Hepatocyte (in vitro differentiated cells): ENCODE measurements around the gene MICALL1. TPM values are rescaled to one million over a fixed set of nuclear protein-coding genes. Genes with fewer than 3 reads are reported as not detected.
A peak's percentile ranks its signal among the peaks of the same experiment; 100 is the strongest.

Experiments
- DNase-seq: peaks from one replicate; pipeline ENCODE4 v3.0.0-alpha.2; 2016; ENCODE audit warnings: low spot score
- H2AFZ ChIP-seq: fragments of 200-600 bp; sonication (generic); 2 replicates; pipeline ENCODE4 v1.6.0; 2016; ENCODE audit warnings: antibody characterized with exemption, mild to moderate bottlenecking
- H3K27ac ChIP-seq: fragments of 200-600 bp; sonication (generic); 2 replicates; pipeline ENCODE4 v1.5.1; 2016; ENCODE audit warnings: mild to moderate bottlenecking
- H3K27me3 ChIP-seq: fragments of 200-600 bp; sonication (generic); 2 replicates; pipeline ENCODE4 v1.6.1; 2016
- H3K36me3 ChIP-seq: fragments of 200-600 bp; sonication (generic); replicated peaks from 2 replicates; pipeline ENCODE4 v1.5.1; 2016; ENCODE audit warnings: low read depth; ENCODE audit not compliant: insufficient read depth
- H3K4me1 ChIP-seq: fragments of 200-600 bp; sonication (generic); 2 replicates; pipeline ENCODE4 v1.5.1; 2016; ENCODE audit warnings: mild to moderate bottlenecking, moderate library complexity; ENCODE audit not compliant: insufficient read depth
- H3K4me2 ChIP-seq: fragments of 200-600 bp; sonication (generic); 2 replicates; pipeline ENCODE4 v1.6.0; 2016
- H3K4me3 ChIP-seq: fragments of 200-600 bp; sonication (generic); 2 replicates; pipeline ENCODE4 v1.5.1; 2016; ENCODE audit warnings: mild to moderate bottlenecking
- H3K79me2 ChIP-seq: fragments of 200-600 bp; sonication (generic); 2 replicates; pipeline ENCODE4 v1.6.0; 2017; ENCODE audit warnings: mild to moderate bottlenecking
- H3K9me2 ChIP-seq: fragments of 200-600 bp; sonication (generic); replicated peaks from 2 replicates; pipeline ENCODE4 v1.6.0; 2017; ENCODE audit warnings: mild to moderate bottlenecking; ENCODE audit not compliant: insufficient read depth
- H3K9me3 ChIP-seq: fragments of 200-600 bp; sonication (generic); 2 replicates; pipeline ENCODE4 v1.5.1; 2016; ENCODE audit warnings: low read depth, mild to moderate bottlenecking
- H4K20me1 ChIP-seq: fragments of 200-600 bp; sonication (generic); 2 replicates; pipeline ENCODE4 v1.6.0; 2016; ENCODE audit warnings: mild to moderate bottlenecking; ENCODE audit not compliant: insufficient read depth, poor library complexity, severe bottlenecking
- CTCF ChIP-seq: fragments of 200-600 bp; sonication (generic); IDR thresholded peaks from 2 replicates; pipeline ENCODE4 v1.5.1; 2016; ENCODE audit warnings: antibody characterized with exemption, mild to moderate bottlenecking; ENCODE audit not compliant: poor library complexity
- EZH2 ChIP-seq: fragments of 200-600 bp; sonication (generic); IDR thresholded peaks from 2 replicates; pipeline ENCODE4 v1.6.1; 2016; ENCODE audit warnings: antibody characterized with exemption, mild to moderate bottlenecking, borderline replicate concordance
- EZH2phosphoT487 ChIP-seq: fragments of 200-600 bp; sonication (generic); IDR thresholded peaks from one replicate; pipeline ENCODE4 v1.6.1; 2018; ENCODE audit warnings: antibody characterized with exemption, mild to moderate bottlenecking, low read depth, moderate library complexity; ENCODE audit not compliant: unreplicated experiment, severe bottlenecking
- WGBS: methylation state at CpG from one replicate; pipeline ENCODE4 v1.1.6; 2016; ENCODE audit warnings: low lambda C conversion rate; ENCODE audit errors: missing lambda C conversion rate; 5-methylcytosine and 5-hydroxymethylcytosine counted together
- polyA plus RNA-seq: library from polyadenylated mRNA; unstranded; fragments of >200 nt; fragmentation: Nextera tagmentation; extraction: Ambion mirVana; gene quantifications from 2 replicates; pipeline ENCODE4 v1.2.1, GENCODE V29; 2016
- total RNA-seq: library from RNA; depleted of rRNA; stranded (reverse); fragments of >200 nt; gene quantifications from 2 replicates; pipeline ENCODE4 v1.2.3, GENCODE V29; 2014

The MICALL1 gene
- total and polyA plus RNA-seq, 2 experiments from 2014 or later = 15.0 to 26.1 TPM

DNA sequence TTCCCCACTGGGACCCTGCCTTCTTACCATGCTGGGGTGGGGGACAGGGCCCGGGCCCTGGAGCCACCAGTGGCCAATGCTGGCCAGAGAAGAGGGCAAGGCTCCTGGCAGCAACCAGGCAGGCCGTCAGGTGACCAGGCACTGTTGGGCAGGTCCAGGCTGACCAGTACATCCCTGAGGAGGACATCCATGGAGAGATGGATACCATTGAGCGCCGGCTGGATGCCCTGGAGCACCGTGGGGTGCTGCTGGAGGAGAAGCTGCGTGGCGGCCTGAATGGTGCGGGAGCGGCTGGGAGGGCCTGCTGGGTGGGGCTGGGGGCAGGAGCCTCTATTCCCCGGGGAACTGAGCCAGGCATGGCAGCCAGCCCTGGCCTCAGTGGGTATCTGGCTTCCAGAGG lies 26.3 kb downstream of the MICALL1 start:
- no peaks in the 10 kb centered on the region for H4K20me1 ChIP-seq
- no peak overlapping the region for H2AFZ ChIP-seq
- WGBS = 92% methylated on average over 9 of the region's 10 CpGs
- H3K27ac ChIP-seq = no peak overlapping the region
- no peak for TF ChIP-seq EZH2
- TF ChIP-seq EZH2phosphoT487 = no peak
- no peak for TF ChIP-seq CTCF
- no peak overlapping the region for H3K4me3 ChIP-seq
- H3K9me2 ChIP-seq = no peaks in the 10 kb centered on the region
- H3K9me3 ChIP-seq = no peaks in the 10 kb centered on the region
- H3K36me3 ChIP-seq = no peaks in the 10 kb centered on the region
- H3K79me2 ChIP-seq = no peaks in the 10 kb centered on the region
- H3K27me3 ChIP-seq = no peaks in the 10 kb centered on the region
- H3K4me2 ChIP-seq = no peak overlapping the region
- no peak for DNase-seq
- H3K4me1 ChIP-seq = no peaks in the 10 kb centered on the region

DNA sequence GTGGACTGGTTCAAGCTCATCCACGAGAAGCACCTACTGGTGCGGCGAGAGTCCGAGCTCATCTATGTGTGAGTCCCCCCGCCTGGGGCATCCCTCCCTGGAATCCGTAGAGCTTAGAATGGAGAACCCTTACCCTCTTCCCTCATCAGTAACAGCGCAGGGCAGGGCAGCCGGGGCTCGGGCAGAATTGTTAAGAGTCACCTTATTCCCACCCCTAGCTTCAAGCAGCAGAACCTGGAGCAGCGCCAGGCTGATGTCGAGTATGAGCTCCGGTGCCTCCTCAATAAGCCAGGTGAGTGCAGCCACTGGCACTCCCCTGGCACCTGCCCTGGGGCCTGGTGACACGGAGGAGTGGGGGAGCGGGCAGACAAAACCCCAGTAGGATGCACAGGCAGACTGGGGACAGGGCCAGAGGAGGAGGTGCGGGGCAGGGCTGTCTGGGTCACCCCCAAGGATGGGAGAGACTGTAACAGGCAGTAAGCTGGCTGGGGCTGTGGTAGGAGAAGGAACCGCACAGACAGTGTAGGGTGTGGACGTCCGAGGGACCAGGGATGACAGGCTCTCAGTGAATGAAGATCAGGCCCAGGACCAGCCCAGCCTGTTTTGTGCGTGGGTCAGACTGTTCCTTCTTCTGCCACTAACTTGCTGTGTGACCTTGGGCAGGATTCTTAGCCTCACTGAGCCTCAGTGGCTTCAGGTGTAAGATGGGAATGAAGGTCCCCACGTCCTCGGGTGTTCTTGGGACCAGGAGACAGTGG lies 26.9 kb downstream of the MICALL1 start:
- 91% methylated on average over 21 of the region's 21 CpGs for WGBS
- H3K4me2 ChIP-seq = no peak overlapping the region
- no peaks in the 10 kb centered on the region for H3K27me3 ChIP-seq
- TF ChIP-seq EZH2phosphoT487 (no peak), CTCF (no peak), EZH2 (no peak)
- H3K4me1 ChIP-seq = no peaks in the 10 kb centered on the region
- no peaks in the 10 kb centered on the region for H3K36me3 ChIP-seq
- no peaks in the 10 kb centered on the region for H4K20me1 ChIP-seq
- no peak overlapping the region for H3K27ac ChIP-seq
- no peak overlapping the region for H2AFZ ChIP-seq
- no peak overlapping the region for H3K4me3 ChIP-seq
- no peak for DNase-seq
- H3K9me2 ChIP-seq = no peaks in the 10 kb centered on the region
- H3K9me3 ChIP-seq = no peaks in the 10 kb centered on the region
- no peaks in the 10 kb centered on the region for H3K79me2 ChIP-seq

- Histone ChIP-seq H4K20me1 (no peaks in the 10 kb centered on the region), H3K9me2 (no peaks in the 10 kb centered on the region), H3K4me1 (no peaks in the 10 kb centered on the region), H3K9me3 (no peaks in the 10 kb centered on the region), H3K79me2 (no peaks in the 10 kb centered on the region), H3K4me2 (no peak overlapping the region), H3K27ac (no peak overlapping the region), H3K36me3 (no peaks in the 10 kb centered on the region), H2AFZ (no peak overlapping the region), H3K4me3 (no peak overlapping the region), H3K27me3 (no peaks in the 10 kb centered on the region)
- 17% methylated on average over 13 of the region's 13 CpGs for WGBS
- DNase-seq = peak; percentile 95
- TF ChIP-seq EZH2phosphoT487 = no peak
- TF ChIP-seq CTCF = peak; percentile 92
Observed at GRCh38 chr22:37933711-37934376, 27.7 kb downstream of the MICALL1 start.
